ENCODE measurements around the gene LHX1. TPM values are rescaled to one million over a fixed set of nuclear protein-coding genes. Genes with fewer than 3 reads are reported as not detected.

Gene LHX1
- total RNA-seq, 2 donors from 2014 or later: not detected

DNA sequence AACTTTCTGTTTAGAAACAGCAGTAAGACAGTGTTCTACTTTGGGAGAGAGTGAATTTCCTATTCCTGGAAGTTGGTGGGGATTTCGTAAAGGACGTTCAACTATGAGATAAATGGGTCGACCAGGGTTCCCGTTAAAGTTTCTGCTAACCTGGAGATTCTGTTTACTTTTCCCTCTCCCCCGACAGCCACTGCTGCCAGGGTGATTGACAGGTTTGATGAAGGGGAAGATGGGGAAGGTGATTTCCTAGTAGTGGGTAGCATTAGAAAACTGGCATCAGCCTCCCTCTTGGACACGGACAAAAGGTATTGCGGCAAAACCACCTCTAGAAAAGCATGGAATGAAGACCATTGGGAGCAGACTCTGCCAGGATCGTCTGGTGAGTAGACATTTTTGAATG, 12.8 kb downstream of the LHX1 start:
- Histone ChIP-seq H3K27ac (no peak overlapping the region), H3K36me3 (no peaks in the 10 kb centered on the region), H3K9ac (ENCODE audit: low read depth in 2 of 2, low read length in 2 of 2) (peak overlapping the region; percentile 86 to 95), H3K9me3 (no peaks in the 10 kb centered on the region), H3K27me3 (peaks cover 16% of the 10 kb centered on the region), H3K4me3 (peak overlapping the region; percentile 69), H3K4me1 (no peaks in the 10 kb centered on the region)
- intact Hi-C loops (cut with DNase I): no loop called here
- TF ChIP-seq CTCF (IDR thresholded peaks at IDR 0.05): no peak
- DNase-seq: no peak

GRCh38 chr17:36951084-36951789, 14.0 kb downstream of the LHX1 start:
- no peaks in the 10 kb centered on the region for H3K4me1 ChIP-seq
- H3K4me3 ChIP-seq: no peak overlapping the region
- peaks cover 4% of the 10 kb centered on the region for H3K27me3 ChIP-seq
- peaks cover 4% of the 10 kb centered on the region for H3K36me3 ChIP-seq
- intact Hi-C loops (cut with DNase I): no loop called here
- no peak overlapping the region for H3K9ac ChIP-seq (ENCODE audit: low read depth in 2 of 2, low read length in 2 of 2)
- H3K9me3 ChIP-seq: no peaks in the 10 kb centered on the region
- TF ChIP-seq CTCF (IDR thresholded peaks at IDR 0.05): no peak
- no peak for DNase-seq
- H3K27ac ChIP-seq: no peak overlapping the region

DNA sequence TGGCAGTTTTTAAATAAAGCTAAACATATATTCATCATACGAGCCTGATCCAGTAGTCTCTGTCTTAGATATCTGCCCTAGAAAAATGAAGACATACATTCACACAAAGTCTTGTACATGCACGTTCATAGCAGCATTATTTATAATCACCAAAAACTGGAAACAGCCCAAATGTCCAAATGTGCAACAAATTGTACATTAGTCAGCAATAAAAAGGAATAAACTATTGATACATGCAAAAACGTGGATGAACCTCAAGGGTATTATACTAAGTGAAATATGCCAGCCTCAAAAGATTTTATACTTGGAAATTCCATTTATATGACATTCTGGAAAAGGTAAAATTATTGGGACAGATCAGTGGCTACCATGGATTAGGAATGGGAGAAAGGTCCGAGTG, 34.2 kb downstream of the LHX1 start:
- TF ChIP-seq CTCF (IDR thresholded peaks at IDR 0.05): no peak
- no peak overlapping the region for H3K4me3 ChIP-seq
- H3K9ac ChIP-seq (ENCODE audit: low read depth in 2 of 2, low read length in 2 of 2): no peak overlapping the region
- no peak for DNase-seq
- no peaks in the 10 kb centered on the region for H3K9me3 ChIP-seq
- no peak overlapping the region for H3K27ac ChIP-seq
- no peaks in the 10 kb centered on the region for H3K27me3 ChIP-seq
- no peaks in the 10 kb centered on the region for H3K36me3 ChIP-seq
- no peaks in the 10 kb centered on the region for H3K4me1 ChIP-seq
- intact Hi-C loops (cut with DNase I): no loop called here

GRCh38 chr17:36972186-36972700, 35.0 kb downstream of the LHX1 start:
- no peak for DNase-seq
- intact Hi-C loops (cut with DNase I): no loop called here
- no peaks in the 10 kb centered on the region for H3K4me1 ChIP-seq

GRCh38 chr17:36972905-36973304, 35.6 kb downstream of the LHX1 start:
- no peak for TF ChIP-seq CTCF (IDR thresholded peaks at IDR 0.05)
- intact Hi-C loops (cut with DNase I): no loop called here
- no peaks in the 10 kb centered on the region for H3K36me3 ChIP-seq
- no peak overlapping the region for H3K27ac ChIP-seq
- no peaks in the 10 kb centered on the region for H3K27me3 ChIP-seq
- no peak overlapping the region for H3K4me3 ChIP-seq
- no peaks in the 10 kb centered on the region for H3K4me1 ChIP-seq
- H3K9me3 ChIP-seq: no peaks in the 10 kb centered on the region
- no peak overlapping the region for H3K9ac ChIP-seq (ENCODE audit: low read depth in 2 of 2, low read length in 2 of 2)
- DNase-seq: no peak

More at GRCh38 chr17:36972186-36972700, 35.0 kb downstream of the LHX1 start:
- no peaks in the 10 kb centered on the region for H3K36me3 ChIP-seq
- H3K9me3 ChIP-seq: no peaks in the 10 kb centered on the region
- H3K9ac ChIP-seq (ENCODE audit: low read depth in 2 of 2, low read length in 2 of 2): no peak overlapping the region
- no peak overlapping the region for H3K4me3 ChIP-seq
- no peaks in the 10 kb centered on the region for H3K27me3 ChIP-seq
- no peak overlapping the region for H3K27ac ChIP-seq
- TF ChIP-seq CTCF (IDR thresholded peaks at IDR 0.05): no peak

Data from colonic mucosa (tissue), 4 donors.